CD4-positive, alpha-beta T cell (primary cell): Measurements from ENCODE around the gene LPP. TPM values are rescaled to one million over a fixed set of nuclear protein-coding genes. Genes with fewer than 3 reads are reported as not detected.

Experiments
- ATAC-seq: fragments of 200-7000 bp; cut with Tn5 transposase; one replicate; pipeline ENCODE4 v1.10.0; 2022; ENCODE audit warnings: mild to moderate bottlenecking; ENCODE audit not compliant: poor library complexity
- CTCF ChIA-PET: fragments of 350-600 bp; sonication (Branson Sonifier 250); formaldehyde crosslinking; loops from one replicate; lab custom pipeline; 2021; ENCODE audit warnings: antibody characterized with exemption, inconsistent platforms; lab: Charles Lee
- POLR2A ChIA-PET: fragments of 350-600 bp; sonication (Branson Sonifier 250); formaldehyde crosslinking; loops from one replicate; lab custom pipeline; 2021; ENCODE audit warnings: antibody characterized with exemption, inconsistent platforms; lab: Charles Lee
- DNase-seq, 14 experiments: peaks; one replicate each; pipeline ENCODE4 v3.0.0-alpha.2; 2013 to 2020; ENCODE audit warnings: mixed read lengths in 2 of 14
- H3K27ac ChIP-seq, 2 donors: one replicate each; pipeline versions ENCODE4 v1.5.1 to v1.7.0; 2013; ENCODE audit warnings: low read length in 2 of 2, low read depth in 1 of 2, mild to moderate bottlenecking in 1 of 2
- H3K27me3 ChIP-seq, 2 experiments: 1 replicate in 1 of 2; 2 replicates in 1 of 2; pipeline versions ENCODE4 v1.6.1 to v1.7.0; 2013; ENCODE audit warnings: low read length in 2 of 2, control low read depth in 1 of 2, mild to moderate bottlenecking in 1 of 2, moderate library complexity in 1 of 2; ENCODE audit not compliant: insufficient read depth in 2 of 2, control insufficient read depth in 1 of 2
- H3K36me3 ChIP-seq: one replicate; pipeline ENCODE4 v1.6.1; 2013; ENCODE audit warnings: low read length, control low read depth; ENCODE audit not compliant: insufficient read depth
- H3K4me1 ChIP-seq: one replicate; pipeline ENCODE4 v1.6.1; 2013; ENCODE audit warnings: low read length, control low read depth; ENCODE audit not compliant: insufficient read depth
- H3K4me3 ChIP-seq: one replicate; pipeline ENCODE4 v1.5.1; 2013; ENCODE audit warnings: mild to moderate bottlenecking, low read length, moderate library complexity
- H3K9me3 ChIP-seq, 2 experiments: 1 replicate in 1 of 2; 2 replicates in 1 of 2; pipeline versions ENCODE4 v1.6.1 to v1.7.0; 2013; ENCODE audit warnings: low read length in 2 of 2, mild to moderate bottlenecking in 2 of 2, control low read depth in 1 of 2, moderate library complexity in 1 of 2; ENCODE audit not compliant: control insufficient read depth in 1 of 2, insufficient read depth in 1 of 2
- H3K27ac Mint-ChIP-seq: one replicate; pipeline ENCODE4 v1.8.0; 2020; ENCODE audit warnings: mixed read lengths
- H3K27me3 Mint-ChIP-seq: one replicate; pipeline ENCODE4 v1.8.0; 2021; ENCODE audit warnings: mixed read lengths
- H3K36me3 Mint-ChIP-seq: one replicate; pipeline ENCODE4 v1.8.0; 2021; ENCODE audit warnings: low read depth, mixed read lengths
- H3K4me1 Mint-ChIP-seq: one replicate; pipeline ENCODE4 v1.8.0; 2021; ENCODE audit warnings: low read depth, mixed read lengths
- H3K4me3 Mint-ChIP-seq: one replicate; pipeline ENCODE4 v1.8.0; 2020; ENCODE audit warnings: mild to moderate bottlenecking, mixed read lengths
- H3K9me3 Mint-ChIP-seq: one replicate; pipeline ENCODE4 v1.8.0; 2020; ENCODE audit warnings: mixed read lengths
- intact Hi-C, 2 experiments: fragments of 100-400 bp; cut with DNase I in 1 of 2; cut with micrococcal nuclease in 1 of 2; formaldehyde crosslinking; loops; one replicate each; pipeline versions ENCODE4 v1.15.1 to v1.9.0; 2023 to 2025; cut with DNase I, micrococcal nuclease
- total RNA-seq, 174 experiments: library from RNA in 2 of 174; stranded (reverse) in 2 of 174; gene quantifications; one replicate each; pipeline ENCODE4 v1.2.3 and lab custom pipeline; 2021 to 2026
- TF ChIP-seq, protein P1 (sequence below): fragments of 200-600 bp; IDR thresholded peaks from one replicate; pipeline ENCODE4 v1.8.0; 2022; ENCODE audit warnings: antibody characterized with exemption, mild to moderate bottlenecking

LPP gene
- total RNA-seq, 2 experiments from 2014 or later, result 45.6 to 45.9 TPM

GRCh38 chr3:188154809-188155574 is 1.0 kb downstream of the LPP start:
- Mint-ChIP-seq H3K36me3 (peaks cover 4% of the 10 kb centered on the region), H3K9me3 (no peaks in the 10 kb centered on the region), H3K4me3 (peak overlapping the region; percentile 93), H3K4me1 (peaks cover 60% of the 10 kb centered on the region), H3K27me3 (no peaks in the 10 kb centered on the region), H3K27ac (peak overlapping the region; percentile 91)
- peak overlapping the region; percentile 76 to 85 for H3K27ac ChIP-seq
- no peaks in the 10 kb centered on the region for H3K36me3 ChIP-seq
- peak overlapping the region; percentile 87 for H3K4me3 ChIP-seq
- intact Hi-C loops, result loop anchor here (2.0 to 10.0 kb wide), 4 partner anchors 16 to 982 kb away; no protein-coding TSS in a partner anchor
- CTCF ChIA-PET, result interaction anchor here (1.3 to 4.4 kb wide), 4 partner anchors 12 to 415 kb away, joined by 3 to 32 read pairs (median 6); no protein-coding TSS in a partner anchor
- peaks cover 46% of the 10 kb centered on the region for H3K4me1 ChIP-seq
- ATAC-seq, result no peak
- TF ChIP-seq, protein P1, sequence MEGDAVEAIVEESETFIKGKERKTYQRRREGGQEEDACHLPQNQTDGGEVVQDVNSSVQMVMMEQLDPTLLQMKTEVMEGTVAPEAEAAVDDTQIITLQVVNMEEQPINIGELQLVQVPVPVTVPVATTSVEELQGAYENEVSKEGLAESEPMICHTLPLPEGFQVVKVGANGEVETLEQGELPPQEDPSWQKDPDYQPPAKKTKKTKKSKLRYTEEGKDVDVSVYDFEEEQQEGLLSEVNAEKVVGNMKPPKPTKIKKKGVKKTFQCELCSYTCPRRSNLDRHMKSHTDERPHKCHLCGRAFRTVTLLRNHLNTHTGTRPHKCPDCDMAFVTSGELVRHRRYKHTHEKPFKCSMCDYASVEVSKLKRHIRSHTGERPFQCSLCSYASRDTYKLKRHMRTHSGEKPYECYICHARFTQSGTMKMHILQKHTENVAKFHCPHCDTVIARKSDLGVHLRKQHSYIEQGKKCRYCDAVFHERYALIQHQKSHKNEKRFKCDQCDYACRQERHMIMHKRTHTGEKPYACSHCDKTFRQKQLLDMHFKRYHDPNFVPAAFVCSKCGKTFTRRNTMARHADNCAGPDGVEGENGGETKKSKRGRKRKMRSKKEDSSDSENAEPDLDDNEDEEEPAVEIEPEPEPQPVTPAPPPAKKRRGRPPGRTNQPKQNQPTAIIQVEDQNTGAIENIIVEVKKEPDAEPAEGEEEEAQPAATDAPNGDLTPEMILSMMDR, result no peak
- POLR2A ChIA-PET, result interaction anchor here (0.6 to 4.1 kb wide), 12 partner anchors 9 to 415 kb away, joined by 3 to 28 read pairs (median 4); partner anchors contain the start of gene BCL6
- no peaks in the 10 kb centered on the region for H3K9me3 ChIP-seq
- DNase-seq, result no peak
- no peaks in the 10 kb centered on the region for H3K27me3 ChIP-seq

- Mint-ChIP-seq H3K4me1 (peaks cover 68% of the 10 kb centered on the region), H3K27me3 (no peaks in the 10 kb centered on the region), H3K9me3 (no peaks in the 10 kb centered on the region), H3K36me3 (peaks cover 4% of the 10 kb centered on the region), H3K27ac (peak overlapping the region; percentile 91), H3K4me3 (peak overlapping the region; percentile 12)
- Histone ChIP-seq H3K36me3 (no peaks in the 10 kb centered on the region), H3K4me3 (no peak overlapping the region), H3K4me1 (peaks cover 46% of the 10 kb centered on the region), H3K9me3 (no peaks in the 10 kb centered on the region), H3K27ac (no peak overlapping the region), H3K27me3 (no peaks in the 10 kb centered on the region)
- TF ChIP-seq, protein P1, result no peak
- ATAC-seq (no peak), DNase-seq (no peak)
- ChIA-PET POLR2A (interaction anchor here (4.1 kb wide), 1 partner anchor 416 kb away, joined by 20 read pairs; no protein-coding TSS in a partner anchor), CTCF (interaction anchor here (4.4 kb wide), 1 partner anchor 416 kb away, joined by 32 read pairs; no protein-coding TSS in a partner anchor)
- intact Hi-C loops, result loop anchor here in 1 of 2 experiments (10.0 kb wide), 1 partner anchor 189 kb away; no protein-coding TSS in a partner anchor
Observed at GRCh38 chr3:188156056-188156455, 2.1 kb downstream of the LPP start.

DNA sequence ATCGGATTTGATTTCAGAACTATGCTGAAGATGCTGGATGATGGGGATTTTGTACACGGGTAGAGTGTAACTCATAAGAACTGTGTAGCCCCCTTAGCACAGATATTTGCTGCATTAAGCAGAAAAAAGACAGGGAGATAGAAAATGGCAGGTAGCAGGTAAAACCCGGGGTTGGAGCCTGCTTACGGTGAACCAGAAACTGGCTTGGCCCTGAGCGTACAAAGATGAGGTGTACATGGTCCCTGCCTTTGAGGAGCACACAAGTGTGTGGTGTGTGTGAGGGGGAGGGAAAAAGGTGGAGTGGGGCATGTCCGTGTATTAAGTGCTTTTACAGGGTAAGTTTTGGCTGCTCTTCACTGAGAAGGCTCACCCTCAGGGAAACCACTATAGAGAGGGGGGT is 3.5 kb downstream of the LPP start:
- Mint-ChIP-seq H3K27ac (peak overlapping the region; percentile 5), H3K4me3 (peak overlapping the region; percentile 1), H3K9me3 (no peaks in the 10 kb centered on the region), H3K27me3 (no peaks in the 10 kb centered on the region), H3K4me1 (peaks cover 72% of the 10 kb centered on the region), H3K36me3 (peaks cover 4% of the 10 kb centered on the region)
- ATAC-seq (no peak), DNase-seq (no peak)
- H3K27ac ChIP-seq, result no peak overlapping the region
- POLR2A ChIA-PET, result no interaction called here
- H3K4me1 ChIP-seq, result peaks cover 46% of the 10 kb centered on the region
- no peaks in the 10 kb centered on the region for H3K27me3 ChIP-seq
- TF ChIP-seq, protein P1, result no peak
- no peaks in the 10 kb centered on the region for H3K36me3 ChIP-seq
- intact Hi-C loops, result loop anchor here in 1 of 2 experiments (10.0 kb wide), 1 partner anchor 187 kb away; no protein-coding TSS in a partner anchor
- no peak overlapping the region for H3K4me3 ChIP-seq
- CTCF ChIA-PET, result no interaction called here
- H3K9me3 ChIP-seq, result no peaks in the 10 kb centered on the region
